NCI-H2227 (cell line): ENCODE measurements around the gene TIMM10.
"Not testable (repeated sequence)": the region's sequence is repeated elsewhere in the genome, so short reads cannot be mapped to it uniquely, and the experiment has no call there.

Experiments
- DNase-seq: peaks from one replicate; lab custom pipeline; 2025; ENCODE audit not compliant: unreplicated experiment; lab: John Stamatoyannopoulos, UW

The TIMM10 gene

DNA sequence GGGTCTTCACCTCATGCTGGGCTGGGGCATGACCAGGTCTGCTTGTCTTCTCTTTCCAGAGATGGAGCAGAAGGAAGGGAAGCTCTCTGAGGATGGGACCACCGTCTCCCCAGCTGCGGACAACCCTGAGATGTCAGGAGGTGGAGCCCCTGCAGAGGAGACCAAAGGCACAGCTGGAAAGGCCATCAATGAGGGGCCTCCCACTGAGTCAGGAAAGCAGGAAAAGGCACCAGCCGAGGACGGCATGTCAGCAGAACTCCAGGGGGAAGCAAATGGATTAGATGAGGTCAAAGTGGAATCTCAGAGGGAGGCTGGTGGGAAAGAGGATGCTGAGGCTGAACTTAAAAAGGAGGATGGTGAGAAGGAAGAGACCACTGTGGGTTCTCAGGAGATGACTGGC is 12.0 kb upstream of the TIMM10 start:
- no peak for DNase-seq

DNA sequence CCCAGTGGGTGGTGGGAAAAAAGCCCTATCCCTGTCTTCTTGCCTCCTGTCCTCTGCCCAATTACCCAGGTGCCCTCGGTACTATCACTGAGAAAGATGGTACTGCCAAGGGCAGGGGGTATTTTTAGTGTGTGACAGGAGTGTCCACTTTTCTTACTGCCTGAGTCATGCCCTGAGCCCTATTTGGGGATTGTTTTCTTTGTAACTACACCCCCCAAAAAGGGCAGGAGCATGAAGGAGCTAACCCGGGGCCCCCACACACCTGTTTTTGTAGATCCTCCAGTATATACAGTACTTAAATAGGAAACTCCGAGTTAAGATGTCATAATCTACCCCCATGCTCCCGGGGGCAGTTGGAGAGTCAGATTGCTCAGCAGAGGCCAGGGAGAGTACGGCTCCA is 10.6 kb upstream of the TIMM10 start:
- DNase-seq = no peak

DNA sequence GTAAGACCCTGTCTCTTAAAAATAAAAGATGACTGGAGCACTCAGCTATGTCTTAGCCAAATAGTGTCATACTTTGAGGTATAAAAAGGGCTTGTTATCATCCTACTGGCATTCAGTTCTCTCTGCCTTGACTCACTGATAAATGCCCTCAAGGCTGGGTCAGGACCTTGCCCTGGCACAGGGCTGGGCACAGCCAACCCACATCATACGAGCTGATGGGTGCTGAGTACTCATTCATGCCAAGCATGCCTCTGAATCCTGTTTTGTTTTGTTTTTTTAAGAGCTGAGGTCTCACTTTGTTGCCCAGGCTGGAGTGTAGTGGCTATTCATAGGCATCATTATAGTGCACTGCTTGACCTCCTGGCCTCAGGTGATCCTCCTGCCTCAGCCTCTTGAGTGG is 8.8 kb upstream of the TIMM10 start:
- DNase-seq = no peak

DNA sequence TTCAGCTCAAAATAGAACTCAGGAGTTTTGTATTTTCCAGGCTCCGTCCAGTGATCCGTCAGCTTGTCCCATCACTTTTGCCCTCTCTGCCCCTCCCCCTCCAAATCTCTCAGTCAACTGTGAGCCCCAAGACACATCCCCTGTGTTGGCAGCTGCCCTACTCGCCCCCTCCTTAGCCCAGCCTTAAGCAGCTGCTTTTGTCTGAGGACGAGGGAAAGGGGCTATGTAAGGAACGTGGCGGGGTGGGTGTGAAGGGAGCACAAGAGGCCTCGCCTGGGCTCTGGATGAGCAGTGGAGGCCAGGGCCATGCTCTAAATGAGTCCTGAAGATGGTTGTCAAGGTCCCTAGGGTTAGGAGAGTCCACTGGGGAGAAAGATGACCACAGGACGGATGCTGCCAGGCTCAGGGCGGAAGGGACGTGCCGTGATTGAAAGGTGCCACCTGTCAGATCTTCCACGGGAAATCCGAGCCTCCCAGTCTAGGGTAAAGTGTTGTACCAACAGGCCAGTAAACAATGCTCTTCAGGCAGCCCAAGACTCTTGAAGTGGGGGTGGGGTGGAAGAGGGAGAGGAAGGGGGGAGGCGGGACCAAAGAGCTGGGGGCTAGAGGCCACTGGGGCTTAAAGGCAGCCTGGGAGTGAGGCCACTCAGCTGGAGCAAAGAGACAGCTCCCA is 6.5 kb upstream of the TIMM10 start, which contains the start of gene SMTNL1:
SMTNL1 (plus strand) TSS at position 649 of the 673 bp plus-strand sequence. CDS start 5,048 bp downstream, outside the sequence.
- peak; percentile 13 for DNase-seq

DNA sequence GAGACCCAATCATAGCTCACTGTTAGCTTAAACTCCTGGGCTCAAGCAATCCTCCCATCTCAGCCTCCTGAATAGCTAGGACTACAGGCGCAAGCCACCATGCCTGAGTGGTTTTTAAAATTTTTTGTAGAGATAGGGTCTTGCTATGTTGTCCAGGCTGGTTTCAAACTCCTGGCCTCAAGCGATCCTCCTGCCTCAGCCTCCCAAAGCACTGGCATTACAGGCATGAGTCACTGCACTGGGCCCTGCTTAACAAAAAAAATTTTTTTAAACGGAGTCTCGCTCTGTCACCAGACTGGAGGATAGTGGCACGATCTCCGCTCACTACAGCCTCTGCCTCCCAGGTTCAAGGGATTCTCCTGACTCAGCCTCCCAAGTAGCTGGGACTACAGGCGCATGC is 3.9 kb upstream of the TIMM10 start:
- DNase-seq = not testable (repeated sequence)

DNA sequence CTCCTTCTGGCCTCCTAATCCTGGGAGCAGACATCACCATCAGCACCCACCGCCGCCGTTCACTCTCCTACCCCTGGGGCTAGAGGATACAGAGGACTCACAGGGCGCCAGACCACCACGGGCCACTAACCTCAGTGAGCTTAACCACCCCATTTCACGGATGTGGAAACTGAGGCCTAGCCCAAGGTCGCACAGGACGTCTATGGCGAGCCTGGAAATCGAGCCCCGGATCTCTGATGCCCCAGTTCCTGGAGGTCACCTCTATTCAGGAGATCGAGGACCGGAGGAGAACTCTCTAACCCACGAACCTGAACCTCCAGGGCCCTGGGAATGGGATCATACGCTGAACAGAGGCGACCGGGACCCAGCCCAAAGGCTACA is 349 bp downstream of the TIMM10 start:
- peak; percentile 34 for DNase-seq

DNA sequence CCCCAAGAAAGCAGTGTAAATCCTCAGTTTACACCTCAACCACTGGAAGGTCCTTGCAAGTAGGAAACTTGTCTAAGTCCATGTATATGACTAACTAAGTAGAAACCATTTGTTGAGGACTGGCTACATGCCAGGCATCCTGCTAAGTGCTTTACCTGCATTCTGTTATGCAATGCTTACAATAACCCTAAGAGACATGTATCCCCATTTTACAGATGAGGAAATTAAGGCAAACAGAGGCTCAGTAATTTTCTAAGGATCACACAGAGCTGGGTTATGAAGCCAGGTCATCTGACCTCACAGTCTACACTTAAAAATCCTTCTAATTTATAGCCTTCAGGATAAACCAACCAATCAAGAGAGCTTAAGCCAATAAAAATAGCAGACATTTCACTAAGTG is 1.5 kb downstream of the TIMM10 start:
- DNase-seq = no peak

DNA sequence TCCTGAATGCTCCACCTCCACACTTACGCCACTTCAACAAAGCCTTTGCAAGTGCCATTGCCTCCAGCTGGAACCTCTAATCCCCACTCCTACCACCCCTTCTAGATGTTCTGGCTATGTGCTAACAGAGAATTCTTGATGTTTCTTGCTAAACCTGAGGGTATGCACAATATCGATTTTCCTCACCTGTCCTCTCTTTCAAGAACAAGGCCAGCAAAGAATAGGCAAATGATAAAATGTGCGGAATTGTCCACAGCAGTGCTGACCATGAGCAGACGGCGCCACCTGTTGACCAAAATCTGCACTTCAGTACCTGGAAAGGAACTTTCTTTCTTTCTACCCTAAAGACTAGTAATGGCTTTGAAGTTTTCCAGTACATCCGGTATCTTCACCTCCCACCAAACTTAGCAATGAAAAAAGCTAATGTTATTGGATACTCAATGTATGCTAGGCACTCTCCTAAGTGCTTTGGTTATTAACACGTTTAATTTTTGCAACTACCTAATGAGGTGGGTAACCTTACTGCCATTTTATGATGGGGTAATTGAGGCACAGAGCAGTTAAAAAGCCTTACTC is 3.4 kb downstream of the TIMM10 start:
- peak; percentile 82 for DNase-seq

DNA sequence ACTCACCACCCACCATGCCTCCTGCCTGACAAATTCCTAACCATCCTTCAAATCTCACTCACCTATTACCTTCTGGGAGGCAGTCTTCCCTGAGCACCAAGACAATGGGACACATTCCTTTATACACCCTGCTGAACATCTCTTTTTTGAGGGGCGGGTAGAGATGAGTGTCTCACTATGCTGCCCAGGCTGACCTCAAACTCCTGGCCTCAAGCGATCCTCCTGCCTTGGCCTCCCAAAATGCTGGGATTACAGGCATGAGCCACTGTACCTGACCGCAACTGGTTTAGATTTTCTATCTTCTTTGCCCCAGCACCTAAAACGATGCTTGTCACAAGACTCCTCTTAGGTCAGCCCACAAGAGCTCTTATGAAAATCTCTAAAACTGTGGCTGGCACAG is 7.1 kb downstream of the TIMM10 start:
- no peak for DNase-seq

DNA sequence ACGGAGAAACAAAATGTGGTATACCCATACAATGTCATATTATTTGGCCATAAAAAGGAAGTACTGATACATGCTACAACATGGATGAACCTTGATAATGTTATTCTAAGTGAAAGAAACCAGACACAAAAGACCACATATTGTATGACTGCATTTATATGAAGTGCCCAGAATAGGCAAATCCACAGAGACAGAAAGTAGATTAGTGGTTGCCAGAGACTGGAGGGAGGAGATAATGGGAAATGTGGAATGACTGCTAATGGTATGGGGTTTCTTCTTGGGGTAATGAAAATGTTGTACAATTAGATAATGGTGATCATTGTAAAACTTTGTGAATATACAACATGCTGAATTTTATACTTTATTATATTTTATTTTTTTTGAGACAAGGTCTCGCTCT is 9.4 kb downstream of the TIMM10 start:
- no peak for DNase-seq

DNA sequence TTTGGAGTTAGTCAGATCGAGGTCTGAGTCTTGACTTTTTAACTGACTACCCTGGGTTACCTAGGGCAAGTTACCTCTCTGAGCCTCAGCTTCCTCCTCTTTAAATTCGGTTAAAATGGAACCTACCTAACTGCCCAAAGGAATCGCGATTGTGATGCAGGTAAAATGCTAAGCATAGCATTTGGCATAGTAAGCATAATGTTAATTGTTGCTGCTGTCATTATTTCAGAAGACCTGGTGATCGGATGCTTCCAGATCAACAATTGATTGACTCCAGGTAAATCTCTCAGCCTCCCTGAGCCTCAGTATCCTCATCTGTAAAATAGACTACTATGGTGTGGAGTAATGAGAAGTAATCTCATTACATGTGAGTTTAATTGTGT is 14.5 kb downstream of the TIMM10 start:
- no peak for DNase-seq

DNA sequence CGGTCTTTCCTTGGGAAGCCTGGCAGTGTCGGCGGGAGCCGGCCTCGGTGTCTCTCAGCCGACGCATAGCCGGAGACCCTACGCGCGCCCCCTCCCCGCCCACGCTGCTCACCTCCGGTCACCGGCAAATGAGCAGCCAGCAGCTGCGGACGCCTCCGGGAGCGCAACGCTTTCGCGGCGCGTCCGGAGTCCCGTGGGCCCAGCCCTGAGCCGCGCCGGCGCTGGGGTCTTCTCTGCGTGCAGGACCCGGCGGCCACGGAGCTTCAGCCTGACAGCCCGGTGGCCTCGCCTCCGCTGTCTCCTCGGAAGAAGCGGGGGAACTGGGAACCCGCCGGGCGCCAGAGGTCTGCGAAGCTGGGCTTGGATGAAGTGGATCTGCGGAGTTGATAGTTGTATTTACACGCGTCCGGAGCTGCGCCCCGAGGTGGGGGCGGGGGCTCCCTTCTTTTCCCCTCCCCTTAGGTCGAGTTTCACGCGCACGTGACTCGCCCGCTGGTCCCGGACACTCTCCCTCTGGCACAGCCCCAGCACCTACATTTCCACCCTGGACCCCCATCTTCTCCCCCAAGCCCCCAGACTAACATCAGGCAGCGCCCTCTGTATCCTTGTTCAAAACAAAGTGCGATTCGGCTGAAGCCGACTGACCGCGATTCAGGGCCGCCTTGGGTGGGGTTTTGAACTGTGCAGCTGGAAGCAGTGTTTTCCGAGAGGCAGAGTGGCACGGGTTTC is 15.1 kb downstream of the TIMM10 start, which contains the start of gene SLC43A1:
SLC43A1 (minus strand) TSS at position 371 of the 729 bp plus-strand sequence. CDS start 1,591 bp downstream, outside the sequence.
- peak; percentile 58 for DNase-seq

DNA sequence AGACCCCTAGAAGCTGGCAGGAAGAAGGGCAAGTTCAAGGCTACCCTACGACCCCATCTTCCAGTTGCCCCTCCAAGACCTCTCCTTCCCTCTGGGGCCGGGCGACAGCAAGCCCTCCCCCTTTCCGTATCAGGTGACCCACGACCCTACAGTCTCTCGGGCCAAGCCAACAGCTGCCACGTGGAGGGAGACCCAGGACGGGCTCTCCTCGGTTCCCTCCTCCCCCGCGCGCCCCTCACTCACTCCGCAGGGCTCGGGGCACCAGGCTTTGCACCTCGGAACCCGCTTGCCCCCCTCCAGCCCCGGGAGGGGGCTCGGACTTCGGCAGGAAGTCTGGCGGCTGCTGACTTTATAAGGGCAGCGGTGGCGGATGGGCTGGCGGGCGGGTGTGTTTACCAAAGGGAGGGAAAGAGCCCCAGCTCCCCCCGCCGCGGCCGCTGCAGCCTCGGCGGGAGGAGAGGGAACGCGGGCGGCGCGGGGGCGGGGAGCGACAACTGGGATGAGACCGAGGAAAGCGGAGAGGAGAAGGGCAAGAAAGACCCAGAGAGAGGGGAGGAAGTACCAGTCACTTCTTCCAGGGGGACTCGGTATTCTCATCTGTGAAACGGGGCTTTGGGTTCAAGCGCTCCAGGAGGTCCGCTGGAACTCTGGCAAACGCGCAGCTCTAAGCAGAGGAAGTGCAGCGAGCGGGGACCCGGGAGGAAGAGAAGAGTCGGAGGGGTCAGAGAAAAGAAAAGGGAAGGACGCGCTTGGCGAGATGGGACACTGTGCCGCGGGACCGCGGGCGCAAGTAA is 15.8 kb downstream of the TIMM10 start:
- DNase-seq = peak; percentile 45

DNA sequence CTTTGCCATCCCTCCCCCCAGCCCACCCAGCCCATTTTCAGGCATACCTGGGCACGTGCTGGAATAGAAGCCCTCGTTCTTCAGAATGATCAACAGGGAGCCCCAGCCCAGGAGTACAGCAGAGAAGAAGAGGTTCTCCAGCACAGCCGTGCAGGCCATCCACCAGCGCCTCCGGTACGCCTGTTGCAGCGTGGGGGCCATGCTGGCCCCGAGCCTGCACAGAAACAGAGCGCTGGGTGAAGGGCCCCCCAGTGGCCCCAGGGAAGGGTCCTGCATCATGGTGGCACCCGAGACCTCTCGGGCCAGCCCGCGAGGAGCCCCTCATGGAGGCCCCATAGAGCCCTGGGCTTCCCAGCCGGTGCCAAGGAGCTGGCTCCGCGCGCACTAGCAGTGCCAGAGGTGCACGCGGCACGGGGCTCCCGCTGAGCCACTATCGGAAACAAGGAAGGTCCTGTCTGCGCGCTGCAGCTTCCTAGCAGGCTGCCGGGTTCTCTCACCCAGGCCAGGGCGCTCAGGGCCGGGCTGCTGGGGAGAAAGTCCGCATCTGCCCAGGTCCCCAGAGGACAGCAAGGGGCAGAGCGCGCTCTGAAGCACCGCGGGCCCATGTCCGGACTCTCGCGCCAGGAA is 16.5 kb downstream of the TIMM10 start:
- peak; percentile 30 for DNase-seq

DNA sequence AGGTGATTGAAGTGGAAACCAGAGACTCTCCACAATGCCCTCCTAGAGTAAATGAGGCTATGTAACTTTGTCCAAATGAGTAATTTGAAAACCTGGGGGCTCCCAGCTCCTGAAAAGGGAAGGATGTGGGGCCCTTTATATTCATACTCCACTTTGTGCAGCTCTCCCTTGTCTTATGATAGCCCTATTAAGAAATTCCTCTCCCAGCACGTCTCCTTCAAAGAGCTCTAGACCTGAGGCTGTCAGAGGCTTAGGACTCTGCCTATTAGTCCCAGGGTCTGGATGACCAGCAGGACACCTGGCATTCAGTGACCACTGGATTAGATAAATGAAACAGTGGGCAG is 17.1 kb downstream of the TIMM10 start:
- no peak for DNase-seq

DNA sequence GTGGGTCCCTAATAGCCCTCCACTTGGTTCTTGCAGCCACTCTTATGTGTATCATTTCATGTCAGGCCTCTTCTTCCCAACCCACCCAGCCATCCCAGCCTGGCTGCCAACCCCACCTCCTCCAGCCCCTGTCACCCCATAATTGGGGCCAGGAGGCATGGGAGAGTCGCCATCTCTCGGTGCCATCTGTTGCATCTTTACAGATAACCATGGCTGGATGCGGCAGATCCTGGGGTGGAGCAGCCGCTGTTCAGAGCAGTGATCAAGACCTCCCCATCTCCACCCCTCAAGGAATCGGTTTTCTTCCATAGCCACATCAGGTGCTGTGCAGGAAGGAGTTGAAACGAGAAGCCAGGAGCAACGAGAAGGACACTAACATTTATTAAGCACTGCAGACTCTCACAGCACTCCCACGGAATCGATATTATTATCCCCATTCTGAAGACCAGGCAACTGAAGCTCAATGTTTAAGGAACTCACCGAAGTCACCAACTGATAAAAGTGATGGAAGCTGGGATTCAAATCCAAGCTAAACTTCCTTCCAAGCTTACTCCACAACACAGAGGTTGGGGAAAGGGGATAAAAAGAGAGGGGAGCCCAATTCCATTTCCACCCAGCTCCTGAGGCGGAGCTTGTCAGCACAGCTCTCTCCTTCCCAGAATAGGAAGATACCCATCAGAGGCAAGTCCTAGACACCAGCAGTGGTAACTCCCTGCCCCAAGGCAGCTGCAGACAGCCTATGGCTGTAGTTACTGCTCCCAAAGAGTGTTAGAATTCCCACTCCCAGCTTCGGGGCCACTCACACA is 17.7 kb downstream of the TIMM10 start:
- no peak for DNase-seq

DNA sequence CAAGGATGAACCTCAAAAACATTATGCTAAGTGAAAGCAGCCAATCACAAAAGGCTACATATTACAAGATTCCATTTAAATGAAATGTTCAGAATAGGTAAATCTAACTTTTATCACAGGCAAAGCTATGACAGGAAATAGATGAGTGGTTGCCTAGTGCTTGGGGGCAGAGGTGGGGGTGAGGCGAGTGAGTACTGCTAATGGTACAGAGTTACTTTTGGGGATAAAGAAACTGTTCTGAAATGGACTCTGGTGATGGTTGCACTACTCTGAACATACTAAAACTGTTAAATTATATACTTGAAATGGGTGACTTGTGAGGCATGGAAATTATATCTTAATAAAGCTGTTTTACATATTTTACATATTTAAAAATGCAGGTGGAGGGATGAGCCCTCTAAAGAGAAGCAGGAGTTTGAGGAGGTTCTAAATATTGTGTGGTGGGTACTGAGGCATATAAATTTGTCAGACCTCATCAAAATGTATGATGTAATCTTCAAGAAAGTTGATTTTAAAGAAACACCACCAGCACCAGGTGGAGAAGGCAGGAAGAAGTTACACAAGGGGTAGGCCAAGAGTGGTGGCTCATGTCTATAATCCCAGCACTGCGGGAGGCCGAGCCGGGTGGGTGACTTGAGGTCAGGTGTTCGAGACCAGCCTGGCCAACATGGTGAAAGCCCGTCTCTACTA is 18.7 kb downstream of the TIMM10 start:
- no peak for DNase-seq

DNA sequence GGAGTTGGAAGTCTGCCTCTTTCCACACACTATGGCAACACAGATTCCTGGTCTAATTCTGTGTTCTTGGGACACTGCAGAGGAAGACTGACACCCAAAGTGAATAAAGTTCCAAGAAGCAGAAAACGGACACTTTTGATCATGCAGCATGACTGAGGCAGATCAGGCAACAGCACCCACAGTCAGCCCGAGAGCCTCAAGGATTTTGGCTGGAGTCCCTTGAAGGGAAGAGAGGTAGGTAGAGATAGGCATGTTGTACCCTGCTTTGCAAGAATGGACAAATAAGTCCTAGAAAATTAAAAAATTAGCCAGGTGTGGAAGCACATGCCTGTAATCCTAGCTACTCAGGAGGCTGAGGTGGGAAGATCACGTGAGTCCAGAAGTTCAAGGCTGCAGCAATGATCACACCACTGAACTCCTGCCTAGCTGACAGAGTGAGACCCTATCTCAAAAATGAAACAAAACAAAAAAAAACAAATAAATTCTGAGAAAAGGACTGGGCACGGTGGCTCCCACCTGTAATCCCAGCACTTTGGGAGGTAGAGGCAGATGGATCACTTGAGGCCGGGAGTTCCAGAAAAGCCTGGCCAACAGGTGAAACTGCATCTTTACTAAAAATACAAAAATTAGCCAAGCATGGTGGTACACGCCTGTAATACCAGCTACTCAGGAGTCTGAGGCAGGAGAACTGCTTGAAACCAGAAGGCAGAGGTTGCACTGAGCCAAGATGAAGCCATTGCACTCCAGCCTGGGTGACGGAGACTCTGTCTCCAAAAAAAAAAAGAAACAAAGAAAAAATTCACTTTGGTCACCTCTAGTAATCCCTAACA is 22.0 kb downstream of the TIMM10 start:
- no peak for DNase-seq

DNA sequence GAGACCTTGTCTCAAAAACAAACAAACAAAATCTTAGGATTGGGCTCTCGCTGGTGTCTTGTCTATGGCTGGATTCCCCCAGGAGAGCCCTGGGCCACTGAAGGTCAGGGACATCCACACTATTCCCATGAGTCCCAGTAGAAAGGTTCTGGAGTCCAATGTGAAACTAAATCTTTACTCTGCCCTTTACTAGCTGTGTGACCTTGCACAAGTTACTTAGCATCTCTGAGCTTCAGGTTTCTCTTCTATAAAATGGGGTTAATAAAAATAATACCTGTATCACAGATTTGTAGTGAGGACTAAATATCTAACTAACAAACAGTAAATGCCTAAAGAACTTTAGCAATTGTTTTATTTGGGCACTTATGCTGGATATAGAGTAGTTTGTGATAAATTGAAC is 24.0 kb downstream of the TIMM10 start:
- no peak for DNase-seq
